Measurements from ENCODE around the gene KIF5A.
A peak's percentile ranks its signal among the peaks of the same experiment; 100 is the strongest.
"Not testable (repeated sequence)": the region's sequence is repeated elsewhere in the genome, so short reads cannot be mapped to it uniquely, and the experiment has no call there.

KIF5A gene

GRCh38 chr12:57558864-57559263 is 9.0 kb downstream of the KIF5A start:
- no peak for DNase-seq

GRCh38 chr12:57560516-57560915 is 10.7 kb downstream of the KIF5A start:
- DNase-seq: no peak

GRCh38 chr12:57561117-57561516 is 11.3 kb downstream of the KIF5A start:
- not testable (repeated sequence) for DNase-seq

GRCh38 chr12:57563358-57563757 is 13.5 kb downstream of the KIF5A start:
- DNase-seq: no peak

- DNase-seq: no peak
Observed at GRCh38 chr12:57564178-57564740, 14.4 kb downstream of the KIF5A start.

GRCh38 chr12:57568838-57569237 is 19.0 kb downstream of the KIF5A start:
- DNase-seq: no peak

- DNase-seq: no peak
Observed at GRCh38 chr12:57569858-57570257, 20.0 kb downstream of the KIF5A start.

GRCh38 chr12:57570438-57570837 is 20.6 kb downstream of the KIF5A start:
- not testable (repeated sequence) for DNase-seq

GRCh38 chr12:57571926-57572762 is 22.3 kb downstream of the KIF5A start:
- no peak for DNase-seq

- no peak for DNase-seq
Observed at GRCh38 chr12:57574795-57575194, 25.0 kb downstream of the KIF5A start.

- no peak for DNase-seq
Observed at GRCh38 chr12:57575771-57576612, 26.1 kb downstream of the KIF5A start.

- DNase-seq: no peak
Observed at GRCh38 chr12:57576613-57577160, 26.8 kb downstream of the KIF5A start.

GRCh38 chr12:57577981-57578758 is 28.3 kb downstream of the KIF5A start:
- no peak for DNase-seq

GRCh38 chr12:57579011-57579410 is 29.2 kb downstream of the KIF5A start:
- DNase-seq: no peak

GRCh38 chr12:57579677-57580465 is 30.0 kb downstream of the KIF5A start:
- DNase-seq: no peak

GRCh38 chr12:57580466-57580795 is 30.6 kb downstream of the KIF5A start:
- DNase-seq: no peak

- no peak for DNase-seq
Observed at GRCh38 chr12:57581802-57582201, 32.0 kb downstream of the KIF5A start.

- no peak for DNase-seq
Observed at GRCh38 chr12:57582440-57582839, 32.6 kb downstream of the KIF5A start.

- peak; percentile 23 to 80 (median 60) for DNase-seq
Observed at GRCh38 chr12:57583008-57583831, 33.4 kb downstream of the KIF5A start.

- DNase-seq: no peak
Observed at GRCh38 chr12:57584050-57584449, 34.2 kb downstream of the KIF5A start.

GRCh38 chr12:57584690-57585089 is 34.8 kb downstream of the KIF5A start:
- no peak for DNase-seq
